Measurements from ENCODE around the gene NELL2.

NELL2 gene

DNA sequence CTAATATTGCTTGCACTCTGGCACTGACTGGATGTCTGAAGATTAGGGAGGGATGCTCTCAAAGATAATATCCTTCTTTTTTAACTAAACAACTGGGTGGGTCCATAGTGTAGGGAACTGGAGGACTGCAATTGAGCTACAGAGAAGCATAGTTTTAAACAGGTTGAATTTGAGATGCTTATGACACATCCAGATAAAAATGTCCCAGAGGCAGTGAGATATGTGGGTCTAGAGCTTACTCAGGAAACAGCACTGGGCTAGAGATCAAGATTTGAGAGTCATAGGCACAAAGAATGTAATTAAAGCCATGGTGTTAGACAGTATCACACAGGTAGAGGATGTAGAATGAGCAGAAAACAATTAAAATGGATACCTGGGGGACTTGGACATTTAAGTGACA lies 198.4 kb downstream of the NELL2 start:
- no peaks in the 10 kb centered on the region for H3K36me3 ChIP-seq (ENCODE audit: control insufficient read depth, insufficient read depth, low read length)
- H3K27me3 ChIP-seq (replicated peaks; ENCODE audit: control insufficient read depth, insufficient read depth, low read length) = no peaks in the 10 kb centered on the region
- no peak for DNase-seq (ENCODE audit: extremely low read depth, insufficient read length)
- H3K4me3 ChIP-seq (replicated peaks; ENCODE audit: low read depth, low read length) = no peak overlapping the region
- TF ChIP-seq, protein P1, sequence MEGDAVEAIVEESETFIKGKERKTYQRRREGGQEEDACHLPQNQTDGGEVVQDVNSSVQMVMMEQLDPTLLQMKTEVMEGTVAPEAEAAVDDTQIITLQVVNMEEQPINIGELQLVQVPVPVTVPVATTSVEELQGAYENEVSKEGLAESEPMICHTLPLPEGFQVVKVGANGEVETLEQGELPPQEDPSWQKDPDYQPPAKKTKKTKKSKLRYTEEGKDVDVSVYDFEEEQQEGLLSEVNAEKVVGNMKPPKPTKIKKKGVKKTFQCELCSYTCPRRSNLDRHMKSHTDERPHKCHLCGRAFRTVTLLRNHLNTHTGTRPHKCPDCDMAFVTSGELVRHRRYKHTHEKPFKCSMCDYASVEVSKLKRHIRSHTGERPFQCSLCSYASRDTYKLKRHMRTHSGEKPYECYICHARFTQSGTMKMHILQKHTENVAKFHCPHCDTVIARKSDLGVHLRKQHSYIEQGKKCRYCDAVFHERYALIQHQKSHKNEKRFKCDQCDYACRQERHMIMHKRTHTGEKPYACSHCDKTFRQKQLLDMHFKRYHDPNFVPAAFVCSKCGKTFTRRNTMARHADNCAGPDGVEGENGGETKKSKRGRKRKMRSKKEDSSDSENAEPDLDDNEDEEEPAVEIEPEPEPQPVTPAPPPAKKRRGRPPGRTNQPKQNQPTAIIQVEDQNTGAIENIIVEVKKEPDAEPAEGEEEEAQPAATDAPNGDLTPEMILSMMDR (IDR thresholded peaks at IDR 0.05; ENCODE audit: insufficient read depth, low read length, poor library complexity, severe bottlenecking) = no peak

DNA sequence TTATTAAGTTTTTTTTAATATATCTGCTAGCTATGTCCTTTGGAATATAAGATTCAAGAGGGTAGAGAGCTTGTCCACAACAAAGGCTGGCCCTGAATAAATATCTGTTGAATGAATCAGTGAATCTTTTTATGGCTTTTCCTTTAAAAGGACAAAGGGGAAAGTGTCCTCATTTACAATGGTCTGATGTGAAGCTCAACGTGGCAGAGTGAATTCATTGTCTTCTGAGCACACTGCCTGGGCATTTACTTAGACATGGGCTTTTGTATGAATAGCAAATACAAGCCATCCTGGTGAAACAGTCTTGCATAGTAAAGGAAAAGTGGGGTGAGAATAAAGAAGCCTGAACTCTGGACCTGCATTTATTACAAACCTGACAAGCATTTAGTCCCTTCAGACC lies 201.2 kb downstream of the NELL2 start:
- Histone ChIP-seq H3K27me3 (replicated peaks; ENCODE audit: control insufficient read depth, insufficient read depth, low read length) (no peaks in the 10 kb centered on the region), H3K4me3 (replicated peaks; ENCODE audit: low read depth, low read length) (no peak overlapping the region), H3K36me3 (ENCODE audit: control insufficient read depth, insufficient read depth, low read length) (no peaks in the 10 kb centered on the region)
- TF ChIP-seq, protein P1 (IDR thresholded peaks at IDR 0.05; ENCODE audit: insufficient read depth, low read length, poor library complexity, severe bottlenecking) = no peak
- DNase-seq (ENCODE audit: extremely low read depth, insufficient read length) = no peak

DNA sequence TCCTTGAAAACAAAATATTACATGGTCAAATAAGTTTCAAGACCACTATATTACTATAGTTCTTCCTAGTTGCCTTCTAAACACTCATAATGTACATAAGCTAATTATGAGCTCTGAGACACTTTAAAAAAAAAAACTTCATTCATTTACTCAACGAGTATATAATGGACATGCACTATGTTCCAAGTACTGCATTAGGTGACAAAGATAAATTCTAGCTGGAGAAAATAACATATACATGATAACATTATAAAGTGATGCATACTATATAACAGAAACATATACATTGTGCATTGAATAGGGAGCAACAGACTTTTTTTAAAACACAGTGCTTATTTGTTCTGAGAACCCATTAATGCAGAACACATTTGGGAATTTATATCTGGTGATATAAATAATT lies 202.3 kb downstream of the NELL2 start:
- Histone ChIP-seq H3K36me3 (ENCODE audit: control insufficient read depth, insufficient read depth, low read length) (no peaks in the 10 kb centered on the region), H3K4me3 (replicated peaks; ENCODE audit: low read depth, low read length) (no peak overlapping the region), H3K27me3 (replicated peaks; ENCODE audit: control insufficient read depth, insufficient read depth, low read length) (no peaks in the 10 kb centered on the region)
- no peak for DNase-seq (ENCODE audit: extremely low read depth, insufficient read length)
- TF ChIP-seq, protein P1 (IDR thresholded peaks at IDR 0.05; ENCODE audit: insufficient read depth, low read length, poor library complexity, severe bottlenecking) = no peak

DNA sequence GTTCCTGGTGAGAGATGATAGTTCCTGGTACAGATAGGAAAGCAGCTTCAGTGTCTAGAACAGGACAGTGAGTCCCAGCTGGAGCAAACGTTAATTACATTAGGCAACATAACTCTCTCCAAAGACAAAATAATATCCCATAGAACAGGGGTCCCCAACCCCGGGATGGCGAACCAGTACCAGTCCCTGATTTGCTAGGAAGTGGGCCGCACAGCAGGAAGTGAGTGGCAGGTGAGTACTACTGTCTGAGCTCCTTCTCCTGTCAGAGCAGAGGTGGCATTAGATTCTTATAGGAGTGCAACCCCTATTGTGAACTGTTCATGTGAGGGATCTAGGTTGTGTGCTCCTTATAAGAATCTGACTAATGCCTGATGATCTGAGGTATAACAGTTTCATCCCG lies 204.1 kb downstream of the NELL2 start:
- DNase-seq (ENCODE audit: extremely low read depth, insufficient read length) = no peak
- no peaks in the 10 kb centered on the region for H3K36me3 ChIP-seq (ENCODE audit: control insufficient read depth, insufficient read depth, low read length)
- no peak overlapping the region for H3K4me3 ChIP-seq (replicated peaks; ENCODE audit: low read depth, low read length)
- TF ChIP-seq, protein P1 (IDR thresholded peaks at IDR 0.05; ENCODE audit: insufficient read depth, low read length, poor library complexity, severe bottlenecking) = no peak
- H3K27me3 ChIP-seq (replicated peaks; ENCODE audit: control insufficient read depth, insufficient read depth, low read length) = no peaks in the 10 kb centered on the region

DNA sequence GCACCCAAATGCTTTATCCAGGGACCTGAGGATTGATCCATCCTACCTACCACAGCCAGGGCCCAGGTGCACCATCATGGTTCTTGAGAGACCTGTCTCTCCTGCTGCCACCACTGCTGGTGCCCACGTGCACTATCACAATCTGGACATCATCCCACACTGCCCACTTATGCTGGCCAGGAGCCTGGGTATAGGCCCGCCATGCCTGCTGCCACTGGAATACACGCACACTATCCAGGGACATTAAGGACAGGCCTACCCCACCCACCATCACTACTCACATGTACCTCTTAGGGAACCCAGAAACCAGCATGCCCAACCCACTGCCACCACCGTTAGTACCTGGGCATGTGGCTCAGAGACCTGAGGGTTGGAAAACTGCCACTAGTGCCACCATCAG lies 207.7 kb downstream of the NELL2 start:
- TF ChIP-seq, protein P1 (IDR thresholded peaks at IDR 0.05; ENCODE audit: insufficient read depth, low read length, poor library complexity, severe bottlenecking) = no peak
- Histone ChIP-seq H3K4me3 (replicated peaks; ENCODE audit: low read depth, low read length) (no peak overlapping the region), H3K27me3 (replicated peaks; ENCODE audit: control insufficient read depth, insufficient read depth, low read length) (no peaks in the 10 kb centered on the region), H3K36me3 (ENCODE audit: control insufficient read depth, insufficient read depth, low read length) (no peaks in the 10 kb centered on the region)
- no peak for DNase-seq (ENCODE audit: extremely low read depth, insufficient read length)

DNA sequence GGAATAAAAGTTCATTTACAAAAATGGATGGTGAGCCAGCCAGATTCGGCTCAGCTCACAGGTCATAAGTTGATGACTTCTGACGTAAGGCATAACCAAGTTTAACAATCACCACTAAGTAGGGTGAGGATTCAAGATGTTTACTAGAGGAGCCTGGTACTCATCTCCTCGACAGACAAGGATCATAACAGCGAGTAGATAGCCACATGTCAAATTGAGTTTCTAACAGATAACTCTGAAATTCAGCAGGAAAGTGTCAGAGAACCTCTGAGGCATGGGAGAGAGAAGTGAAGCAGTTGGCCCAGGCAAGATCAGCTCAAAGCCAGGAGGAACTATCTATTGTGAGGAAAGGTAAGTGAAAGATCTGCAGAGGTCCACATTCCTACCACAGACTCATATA lies 208.7 kb downstream of the NELL2 start:
- no peak overlapping the region for H3K4me3 ChIP-seq (replicated peaks; ENCODE audit: low read depth, low read length)
- TF ChIP-seq, protein P1 (IDR thresholded peaks at IDR 0.05; ENCODE audit: insufficient read depth, low read length, poor library complexity, severe bottlenecking) = no peak
- no peaks in the 10 kb centered on the region for H3K36me3 ChIP-seq (ENCODE audit: control insufficient read depth, insufficient read depth, low read length)
- DNase-seq (ENCODE audit: extremely low read depth, insufficient read length) = no peak
- no peaks in the 10 kb centered on the region for H3K27me3 ChIP-seq (replicated peaks; ENCODE audit: control insufficient read depth, insufficient read depth, low read length)

Data from GM06990 (cell line).